ENCODE data around the gene CCDC137. TPM values are rescaled to one million over a fixed set of nuclear protein-coding genes. Genes with fewer than 3 reads are reported as not detected.

The CCDC137 gene
- polyA plus RNA-seq, 1 of the 3 experiments (the other 2 are of a cell fraction): 62.4 TPM

- TF ChIP-seq IRF3 (IDR thresholded peaks at IDR 0.05; ENCODE audit: low read depth, low read length): no peak
- TF ChIP-seq MXI1 (IDR thresholded peaks at IDR 0.05; ENCODE audit: low read depth, low read length): peak; percentile 7; the same call in 1 of the 2 replicates
- TF ChIP-seq TAF1 (IDR thresholded peaks at IDR 0.05; ENCODE audit: borderline replicate concordance, low read depth, low read length): no peak
- no peak for TF ChIP-seq SMC3 (IDR thresholded peaks at IDR 0.05; ENCODE audit: low read depth, low read length)
- TF ChIP-seq YY1 (IDR thresholded peaks at IDR 0.05; ENCODE audit: low read depth): no peak
- no peak for TF ChIP-seq EP300 (IDR thresholded peaks at IDR 0.05; ENCODE audit: borderline replicate concordance in 1 of 2, low read depth in 1 of 2, low read length in 1 of 2)
- TF ChIP-seq USF1 (IDR thresholded peaks at IDR 0.05; ENCODE audit: borderline replicate concordance, low read depth): no peak
- no peak for TF ChIP-seq GATA2 (CRISPR knock-in tag; IDR thresholded peaks at IDR 0.05)
- CTCF ChIA-PET: interaction anchor here (0.6 to 2.9 kb wide), 7 partner anchors 9 to 540 kb away, joined by 3 to 12 read pairs (median 3); partner anchors contain the start of genes ARL16, HGS and MRPL12
- Histone ChIP-seq H3K9me2 (no peaks in the 10 kb centered on the region), H3K4me1 (ENCODE audit: control insufficient read depth in 1 of 2, insufficient read depth in 2 of 2, low read depth in 1 of 2, low read length in 1 of 2) (peaks cover 18 to 22% of the 10 kb centered on the region in 2 experiments; a peak in 3 of 4 replicates), H3K4me2 (peak overlapping the region; percentile 92), H3K36me3 (replicated peaks in 1 of 2; ENCODE audit: control insufficient read depth in 1 of 2, insufficient read depth in 2 of 2, low read length in 1 of 2) (peaks cover 23 to 34% of the 10 kb centered on the region in 2 experiments), H4K20me1 (ENCODE audit: insufficient read depth) (no peaks in the 10 kb centered on the region), H3K4me3 (ENCODE audit: low read depth in 2 of 2, low read length in 1 of 2) (peak overlapping the region; percentile 74 to 96), H3F3A (replicated peaks; ENCODE audit: insufficient read depth) (peaks cover 7% of the 10 kb centered on the region), H2AFZ (ENCODE audit: low read depth) (peak overlapping the region; percentile 63), H3K27ac (ENCODE audit: low read depth in 2 of 2, low read length in 1 of 2) (peak overlapping the region; percentile 71 to 80), H3K9ac (peak overlapping the region; percentile 96), H3K9me3 (no peaks in the 10 kb centered on the region), H3K79me2 (ENCODE audit: insufficient read depth) (peaks cover 67% of the 10 kb centered on the region), H3K27me3 (ENCODE audit: insufficient read depth) (no peaks in the 10 kb centered on the region)
- POLR2A ChIA-PET: interaction anchor here (1.0 to 2.3 kb wide), 6 partner anchors 10 to 45 kb away, joined by 3 to 7 read pairs (median 5); partner anchors contain the start of genes ARL16, HGS, MRPL12 and NPLOC4
- 0% methylated on average over 16 of the region's 16 CpGs for WGBS (ENCODE audit: low lambda C conversion rate)
- no peak for DNase-seq
These were observed 520 bp upstream of the CCDC137 start for GRCh38 chr17:81666092-81666341.

- DNase-seq: peak; percentile 55
- TF ChIP-seq PBX3 (IDR thresholded peaks at IDR 0.05) (no peak), CTCF (IDR thresholded peaks at IDR 0.05) (peak; percentile 21; the same call in 1 of the 2 replicates)
- Histone ChIP-seq H3K27me3 (ENCODE audit: insufficient read depth) (no peaks in the 10 kb centered on the region), H3K9me2 (no peaks in the 10 kb centered on the region), H3K79me2 (ENCODE audit: insufficient read depth) (peaks cover 67% of the 10 kb centered on the region), H3F3A (replicated peaks; ENCODE audit: insufficient read depth) (peaks cover 4% of the 10 kb centered on the region), H4K20me1 (ENCODE audit: insufficient read depth) (no peaks in the 10 kb centered on the region), H3K36me3 (replicated peaks in 1 of 2; ENCODE audit: control insufficient read depth in 1 of 2, insufficient read depth in 2 of 2, low read length in 1 of 2) (peaks cover 40 to 41% of the 10 kb centered on the region in 2 experiments), H3K9me3 (no peaks in the 10 kb centered on the region), H3K9ac (no peak overlapping the region; the same call in 1 of the 2 replicates), H3K27ac (ENCODE audit: low read depth in 2 of 2, low read length in 1 of 2) (no peak overlapping the region), H3K4me3 (ENCODE audit: low read depth in 2 of 2, low read length in 1 of 2) (peak overlapping the region; percentile 74 to 96; a peak in 3 of 4 replicates), H3K4me1 (ENCODE audit: control insufficient read depth in 1 of 2, insufficient read depth in 2 of 2, low read depth in 1 of 2, low read length in 1 of 2) (peaks cover 18 to 22% of the 10 kb centered on the region in 2 experiments; a peak in 3 of 4 replicates), H3K4me2 (peak overlapping the region; percentile 92), H2AFZ (ENCODE audit: low read depth) (no peak overlapping the region)
- POLR2A ChIA-PET: interaction anchor here (0.6 to 0.7 kb wide), 3 partner anchors 29 to 154 kb away, joined by 4 to 6 read pairs (median 4); partner anchors contain the start of gene MRPL12
- CTCF ChIA-PET: interaction anchor here (0.6 to 2.8 kb wide), 2 partner anchors 16 to 35 kb away, joined by 3 to 8 read pairs; partner anchors contain the start of genes ARL16, HGS and MRPL12
- 89% methylated on average over 18 of the region's 18 CpGs for WGBS (ENCODE audit: low lambda C conversion rate)
These were observed 1.2 kb downstream of the CCDC137 start for GRCh38 chr17:81667754-81668153.
